Fibroblast of lung (primary cell): Measurements from ENCODE around the gene TCP11L2. TPM values are rescaled to one million over a fixed set of nuclear protein-coding genes. Genes with fewer than 3 reads are reported as not detected.

Source experiments
- DNase-seq, 2 donors: peaks; one replicate each; pipeline versions ENCODE4 v3.0.0 to v3.0.0-alpha.2; 2010; ENCODE audit warnings: low read depth in 2 of 2
- H2AFZ ChIP-seq: 2 replicates; pipeline ENCODE4 v1.5.1; 2012; ENCODE audit warnings: low read length, control low read depth, inconsistent platforms
- H3K27ac ChIP-seq: 2 replicates; pipeline ENCODE4 v1.5.1; 2011; ENCODE audit warnings: low read length, control low read depth; ENCODE audit not compliant: insufficient read depth
- H3K27me3 ChIP-seq: 2 replicates; pipeline ENCODE4 v1.5.1; 2011; ENCODE audit warnings: mild to moderate bottlenecking, low read length; ENCODE audit not compliant: control insufficient read depth, insufficient read depth
- H3K36me3 ChIP-seq: 2 replicates; pipeline ENCODE4 v1.5.1; 2011; ENCODE audit warnings: low read length; ENCODE audit not compliant: control insufficient read depth, insufficient read depth
- H3K4me1 ChIP-seq: 2 replicates; pipeline ENCODE4 v1.5.1; 2011; ENCODE audit warnings: low read length; ENCODE audit not compliant: control insufficient read depth, insufficient read depth; ENCODE audit errors: extremely low read depth
- H3K4me2 ChIP-seq: 2 replicates; pipeline ENCODE4 v1.5.1; 2011; ENCODE audit warnings: low read length, control low read depth; ENCODE audit not compliant: insufficient read depth; ENCODE audit errors: extremely low read depth
- H3K4me3 ChIP-seq, 4 experiments: fragments of 200-600 bp in 1 of 4; sonication (generic) in 1 of 4; replicated peaks in 1 of 4; 2 replicates each; pipeline ENCODE4 v1.5.1; 2011 to 2016; ENCODE audit warnings: low read length in 4 of 4, low read depth in 3 of 4, mild to moderate bottlenecking in 3 of 4, control low read depth in 2 of 4, inconsistent platforms in 1 of 4, mixed read lengths in 1 of 4; ENCODE audit not compliant: insufficient read depth in 1 of 4; ENCODE audit errors: control extremely low read depth in 1 of 4
- H3K79me2 ChIP-seq: 2 replicates; pipeline ENCODE4 v1.5.1; 2012; ENCODE audit warnings: mild to moderate bottlenecking, low read length, inconsistent platforms; ENCODE audit not compliant: control insufficient read depth, insufficient read depth
- H3K9ac ChIP-seq: 2 replicates; pipeline ENCODE4 v1.5.1; 2011; ENCODE audit warnings: mild to moderate bottlenecking, low read length, control low read depth; ENCODE audit not compliant: insufficient read depth
- H3K9me3 ChIP-seq: 2 replicates; pipeline ENCODE4 v1.5.1; 2012; ENCODE audit warnings: low read depth, low read length; ENCODE audit not compliant: control insufficient read depth, insufficient read depth
- H4K20me1 ChIP-seq: 2 replicates; pipeline ENCODE4 v1.5.1; 2011; ENCODE audit warnings: low read length; ENCODE audit not compliant: control insufficient read depth, insufficient read depth; ENCODE audit errors: extremely low read depth
- EZH2 ChIP-seq: IDR thresholded peaks from 2 replicates; pipeline ENCODE4 v1.5.1; 2012; ENCODE audit warnings: low read length, control low read depth, mild to moderate bottlenecking; ENCODE audit errors: missing control alignments
- polyA plus RNA-seq, 2 donors: library from polyadenylated mRNA; depleted of rRNA in 1 of 2; stranded (reverse) in 1 of 2; unstranded in 1 of 2; fragments of >200 nt; gene quantifications; 2 replicates each; pipeline ENCODE4 v1.2.1, GENCODE V29; 2011 to 2012; ENCODE audit warnings: missing spikeins in 1 of 2
- total RNA-seq: library from RNA; depleted of rRNA; stranded (reverse); fragments of >200 nt; gene quantifications from 2 replicates; pipeline ENCODE4 v1.2.1, GENCODE V29; 2014
- TF ChIP-seq, protein P1 (sequence below), 2 donors: IDR thresholded peaks in 1 of 2; conservative IDR thresholded peaks in 1 of 2; 1 replicate in 1 of 2; 2 replicates in 1 of 2; pipeline ENCODE4 v1.5.1; 2011 to 2012; ENCODE audit warnings: low read length in 2 of 2, control low read depth in 1 of 2, inconsistent platforms in 1 of 2, low read depth in 1 of 2, mild to moderate bottlenecking in 1 of 2

TCP11L2 gene
- total and polyA plus RNA-seq, 2 donors (not counting 1 experiment from before 2014, with no cell fraction given), result 23.6 to 82.6 TPM

DNA sequence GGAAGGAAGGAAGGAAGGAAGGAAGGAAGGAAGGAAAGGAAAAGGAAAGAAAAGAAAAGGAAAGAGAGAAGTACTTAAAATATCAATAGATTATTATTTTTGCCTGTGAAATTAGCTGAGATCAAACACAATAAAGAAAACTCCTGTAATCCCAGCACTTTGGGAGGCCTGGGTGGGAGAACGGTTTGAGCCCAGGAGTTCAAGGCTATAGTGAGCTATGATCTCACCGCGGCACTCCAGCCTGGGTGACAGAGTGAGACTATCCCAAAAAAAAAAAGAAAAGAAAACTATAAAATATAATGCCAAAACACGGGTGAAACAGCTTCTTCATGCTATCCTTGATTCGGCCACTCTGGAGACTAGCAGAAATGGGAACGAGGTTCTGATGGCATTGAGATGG lies 28.5 kb upstream of the TCP11L2 start:
- Histone ChIP-seq H3K79me2 (no peaks in the 10 kb centered on the region), H3K9ac (no peak overlapping the region), H4K20me1 (no peaks in the 10 kb centered on the region), H3K36me3 (no peaks in the 10 kb centered on the region), H3K4me1 (no peaks in the 10 kb centered on the region), H3K27ac (no peak overlapping the region), H3K4me2 (no peak overlapping the region), H3K9me3 (no peaks in the 10 kb centered on the region), H2AFZ (no peak overlapping the region), H3K4me3 (no peak overlapping the region), H3K27me3 (peaks cover 8% of the 10 kb centered on the region)
- no peak for DNase-seq
- no peak for TF ChIP-seq EZH2
- TF ChIP-seq, protein P1, sequence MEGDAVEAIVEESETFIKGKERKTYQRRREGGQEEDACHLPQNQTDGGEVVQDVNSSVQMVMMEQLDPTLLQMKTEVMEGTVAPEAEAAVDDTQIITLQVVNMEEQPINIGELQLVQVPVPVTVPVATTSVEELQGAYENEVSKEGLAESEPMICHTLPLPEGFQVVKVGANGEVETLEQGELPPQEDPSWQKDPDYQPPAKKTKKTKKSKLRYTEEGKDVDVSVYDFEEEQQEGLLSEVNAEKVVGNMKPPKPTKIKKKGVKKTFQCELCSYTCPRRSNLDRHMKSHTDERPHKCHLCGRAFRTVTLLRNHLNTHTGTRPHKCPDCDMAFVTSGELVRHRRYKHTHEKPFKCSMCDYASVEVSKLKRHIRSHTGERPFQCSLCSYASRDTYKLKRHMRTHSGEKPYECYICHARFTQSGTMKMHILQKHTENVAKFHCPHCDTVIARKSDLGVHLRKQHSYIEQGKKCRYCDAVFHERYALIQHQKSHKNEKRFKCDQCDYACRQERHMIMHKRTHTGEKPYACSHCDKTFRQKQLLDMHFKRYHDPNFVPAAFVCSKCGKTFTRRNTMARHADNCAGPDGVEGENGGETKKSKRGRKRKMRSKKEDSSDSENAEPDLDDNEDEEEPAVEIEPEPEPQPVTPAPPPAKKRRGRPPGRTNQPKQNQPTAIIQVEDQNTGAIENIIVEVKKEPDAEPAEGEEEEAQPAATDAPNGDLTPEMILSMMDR (conservative IDR thresholded peaks at IDR 0.05 in 1 of 2, IDR thresholded peaks at IDR 0.05 in 1 of 2; ENCODE audit: low read depth in 1 of 2, low read length in 2 of 2), result no peak

DNA sequence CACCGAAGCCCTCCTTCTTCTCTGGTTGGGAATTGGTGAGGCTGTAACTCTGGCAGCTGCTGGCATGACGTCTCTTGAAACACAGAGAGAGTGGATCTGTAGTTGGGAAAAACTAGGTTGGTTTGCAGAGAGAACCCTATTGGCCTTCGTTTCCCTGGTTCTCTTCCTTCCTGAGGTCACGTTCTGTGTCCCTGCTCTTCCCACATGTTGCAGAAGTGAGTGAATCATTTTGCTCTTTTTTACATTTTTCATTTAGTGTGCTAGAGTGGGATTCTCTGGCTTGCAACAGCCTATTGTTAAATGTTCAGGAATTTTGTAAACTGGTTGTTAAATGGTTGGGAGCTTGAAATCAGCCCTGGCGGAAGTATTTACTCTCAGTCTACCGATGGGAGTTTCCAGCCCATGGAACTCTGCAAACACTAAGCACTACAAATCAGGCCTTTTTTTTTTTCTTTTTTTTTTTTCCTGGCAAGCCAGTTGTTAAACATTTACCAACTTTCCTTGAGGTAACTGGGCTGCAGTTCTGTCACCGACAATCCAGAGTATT lies 27.9 kb upstream of the TCP11L2 start:
- TF ChIP-seq EZH2, result no peak
- TF ChIP-seq, protein P1 (conservative IDR thresholded peaks at IDR 0.05 in 1 of 2, IDR thresholded peaks at IDR 0.05 in 1 of 2; ENCODE audit: low read depth in 1 of 2, low read length in 2 of 2), result no peak
- Histone ChIP-seq H3K4me3 (no peak overlapping the region), H3K27ac (no peak overlapping the region), H3K9ac (no peak overlapping the region), H3K36me3 (no peaks in the 10 kb centered on the region), H4K20me1 (no peaks in the 10 kb centered on the region), H3K27me3 (peaks cover 10% of the 10 kb centered on the region), H2AFZ (no peak overlapping the region), H3K4me2 (no peak overlapping the region), H3K4me1 (no peaks in the 10 kb centered on the region), H3K9me3 (no peaks in the 10 kb centered on the region), H3K79me2 (no peaks in the 10 kb centered on the region)
- DNase-seq, result peak in 1 of 2 donors; percentile 37

DNA sequence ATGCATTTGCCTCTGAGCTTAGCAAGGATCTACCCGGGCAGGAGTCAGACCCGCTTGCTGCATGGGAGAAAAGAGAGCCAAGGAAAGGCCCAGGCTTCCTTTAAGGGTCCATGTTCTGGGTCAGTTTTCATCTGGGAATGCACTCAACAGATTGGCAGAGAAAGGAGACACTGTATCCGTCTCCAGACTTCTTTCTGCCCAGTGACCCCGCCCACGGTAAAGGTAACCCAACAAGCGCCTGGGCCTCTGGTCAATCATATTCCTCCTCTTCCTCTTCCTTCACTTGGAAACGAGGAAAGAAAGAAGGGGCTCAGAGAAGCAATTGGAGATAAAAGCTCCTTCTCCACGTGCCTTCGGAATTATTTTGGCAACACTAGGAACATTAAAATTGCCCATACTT lies 27.1 kb upstream of the TCP11L2 start:
- no peaks in the 10 kb centered on the region for H3K4me1 ChIP-seq
- no peak overlapping the region for H2AFZ ChIP-seq
- no peaks in the 10 kb centered on the region for H3K9me3 ChIP-seq
- no peak for DNase-seq
- no peak overlapping the region for H3K4me2 ChIP-seq
- no peaks in the 10 kb centered on the region for H3K79me2 ChIP-seq
- no peak overlapping the region for H3K4me3 ChIP-seq
- no peaks in the 10 kb centered on the region for H4K20me1 ChIP-seq
- peaks cover 10% of the 10 kb centered on the region for H3K27me3 ChIP-seq
- no peak overlapping the region for H3K9ac ChIP-seq
- no peaks in the 10 kb centered on the region for H3K36me3 ChIP-seq
- no peak overlapping the region for H3K27ac ChIP-seq
- TF ChIP-seq, protein P1 (conservative IDR thresholded peaks at IDR 0.05 in 1 of 2, IDR thresholded peaks at IDR 0.05 in 1 of 2; ENCODE audit: low read depth in 1 of 2, low read length in 2 of 2), result no peak
- no peak for TF ChIP-seq EZH2
